ENCODE measurements around the gene PDE9A. TPM values are rescaled to one million over a fixed set of nuclear protein-coding genes. Genes with fewer than 3 reads are reported as not detected.

PDE9A gene
- total RNA-seq, 4 donors from 2014 or later = 10.6 to 83.2 (median 28.5) TPM

GRCh38 chr21:42737951-42738590, 84.7 kb downstream of the PDE9A start:
- 27 to 30% methylated on average over 4 to 14 of the region's 16 CpGs for WGBS, 2 donors (ENCODE audit: low coverage in 1 of 2)
- H3K9me3 ChIP-seq = no peaks in the 10 kb centered on the region
- H3K27me3 ChIP-seq = no peaks in the 10 kb centered on the region
- ATAC-seq = peak; percentile 91
- TF ChIP-seq POLR2AphosphoS5 (IDR thresholded peaks at IDR 0.05) (no peak), EP300 (IDR thresholded peaks at IDR 0.05) (no peak), POLR2A (IDR thresholded peaks at IDR 0.05) (no peak), CTCF (IDR thresholded peaks at IDR 0.05) (no peak)
- peaks cover 0 to 44% (median 14%) of the 10 kb centered on the region in 3 donors for H3K4me1 ChIP-seq
- no peak overlapping the region for H3K4me3 ChIP-seq
- peaks cover 0 to 30% of the 10 kb centered on the region in 2 donors for H3K36me3 ChIP-seq
- H3K27ac ChIP-seq = peak overlapping the region; percentile 8 to 88 (median 84)

- Histone ChIP-seq H3K4me1 (peaks cover 0 to 44% (median 14%) of the 10 kb centered on the region in 3 donors), H3K4me3 (no peak overlapping the region), H3K9me3 (no peaks in the 10 kb centered on the region), H3K27ac (peak overlapping the region in 3 of 4 donors; percentile 84 to 88 (median 84)), H3K27me3 (no peaks in the 10 kb centered on the region), H3K36me3 (peaks cover 0 to 18% of the 10 kb centered on the region in 2 donors)
- WGBS, 2 donors (ENCODE audit: low coverage in 1 of 2) = 93% methylated on average over 6 to 7 of the region's 21 CpGs
- TF ChIP-seq POLR2AphosphoS5 (IDR thresholded peaks at IDR 0.05) (no peak), EP300 (IDR thresholded peaks at IDR 0.05) (no peak), POLR2A (IDR thresholded peaks at IDR 0.05) (no peak), CTCF (IDR thresholded peaks at IDR 0.05) (no peak)
- ATAC-seq = no peak
Measured at GRCh38 chr21:42739061-42739931, 85.9 kb downstream of the PDE9A start.

- H3K4me1 ChIP-seq = peaks cover 0 to 49% (median 14%) of the 10 kb centered on the region in 3 donors
- no peak for ATAC-seq
- TF ChIP-seq POLR2AphosphoS5 (IDR thresholded peaks at IDR 0.05) (no peak), CTCF (IDR thresholded peaks at IDR 0.05) (no peak), POLR2A (IDR thresholded peaks at IDR 0.05) (no peak), EP300 (IDR thresholded peaks at IDR 0.05) (no peak)
- no peaks in the 10 kb centered on the region for H3K9me3 ChIP-seq
- H3K4me3 ChIP-seq = no peak overlapping the region
- H3K27me3 ChIP-seq = no peaks in the 10 kb centered on the region
- H3K36me3 ChIP-seq = peaks cover 0 to 18% of the 10 kb centered on the region in 2 donors
- WGBS, 2 donors (ENCODE audit: low coverage in 1 of 2) = 89 to 100% methylated on average over 1 of the region's 1 CpG
- H3K27ac ChIP-seq = no peak overlapping the region
Measured at GRCh38 chr21:42740405-42740909, 87.0 kb downstream of the PDE9A start.

DNA sequence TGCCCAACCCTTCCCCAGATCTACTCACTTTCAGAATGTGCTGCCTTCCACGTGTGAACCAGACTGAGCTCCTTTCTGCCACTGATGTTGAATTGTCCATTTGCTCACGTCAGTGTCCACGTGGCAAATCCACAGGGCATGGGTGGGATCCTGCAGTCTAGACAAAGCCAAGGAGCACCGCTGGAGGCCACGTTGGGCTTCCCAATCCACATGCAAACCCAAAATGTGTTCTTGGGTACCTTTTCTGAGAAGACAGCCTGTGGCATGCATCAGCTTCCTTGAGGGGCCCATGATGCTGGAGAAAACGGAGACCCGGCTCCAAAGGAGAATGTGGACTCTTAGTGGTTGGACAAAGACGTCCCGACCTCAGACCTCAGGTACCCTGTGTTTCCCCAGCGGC, 87.6 kb downstream of the PDE9A start:
- H3K36me3 ChIP-seq = peaks cover 0 to 17% of the 10 kb centered on the region in 2 donors
- no peak for ATAC-seq
- no peak overlapping the region for H3K4me3 ChIP-seq
- H3K9me3 ChIP-seq = no peaks in the 10 kb centered on the region
- WGBS, 2 donors (ENCODE audit: low coverage in 1 of 2) = 91% methylated on average over 3 of the region's 10 CpGs; no CpG with 5 or more reads in 1 of the 2 donors
- H3K27me3 ChIP-seq = no peaks in the 10 kb centered on the region
- no peak for TF ChIP-seq POLR2A (IDR thresholded peaks at IDR 0.05)
- no peak for TF ChIP-seq CTCF (IDR thresholded peaks at IDR 0.05)
- TF ChIP-seq EP300 (IDR thresholded peaks at IDR 0.05) = no peak
- TF ChIP-seq POLR2AphosphoS5 (IDR thresholded peaks at IDR 0.05) = no peak
- H3K27ac ChIP-seq = no peak overlapping the region
- peaks cover 0 to 55% (median 14%) of the 10 kb centered on the region in 3 donors for H3K4me1 ChIP-seq
